Neuronal stem cell (in vitro differentiated cells): ENCODE results near the gene COTL1.
A peak's percentile ranks its signal among the peaks of the same experiment; 100 is the strongest.
"Not testable (repeated sequence)": the region's sequence is repeated elsewhere in the genome, so short reads cannot be mapped to it uniquely, and the experiment has no call there.

Source experiments
- DNase-seq: peaks from one replicate; pipeline ENCODE4 v3.0.0-alpha.2; 2013; ENCODE audit warnings: low spot score
- H2AFZ ChIP-seq: one replicate; pipeline ENCODE4 v1.6.1; 2013; ENCODE audit warnings: mild to moderate bottlenecking, low read length, inconsistent platforms
- H2AK5ac ChIP-seq: 2 replicates; pipeline ENCODE4 v1.6.1; 2013; ENCODE audit warnings: low read depth, mild to moderate bottlenecking, inconsistent platforms, low read length, moderate library complexity, mixed read lengths
- H2BK120ac ChIP-seq: 2 replicates; pipeline ENCODE4 v1.6.1; 2013; ENCODE audit warnings: low read depth, mild to moderate bottlenecking, inconsistent platforms, low read length, moderate library complexity, mixed read lengths
- H2BK12ac ChIP-seq: one replicate; pipeline ENCODE4 v1.6.1; 2013; ENCODE audit warnings: low read length, inconsistent platforms
- H2BK15ac ChIP-seq: 2 replicates; pipeline ENCODE4 v1.6.1; 2013; ENCODE audit warnings: mild to moderate bottlenecking, low read length, inconsistent platforms, mixed read lengths
- H2BK5ac ChIP-seq: one replicate; pipeline ENCODE4 v1.6.1; 2013; ENCODE audit warnings: inconsistent platforms, mild to moderate bottlenecking, low read length, moderate library complexity
- H3K14ac ChIP-seq: one replicate; pipeline ENCODE4 v1.6.1; 2013; ENCODE audit warnings: low read length, inconsistent platforms
- H3K18ac ChIP-seq: 2 replicates; pipeline ENCODE4 v1.6.1; 2013; ENCODE audit warnings: low read length, inconsistent platforms
- H3K23ac ChIP-seq: 2 replicates; pipeline ENCODE4 v1.6.1; 2013; ENCODE audit warnings: low read depth, mild to moderate bottlenecking, mixed read lengths, low read length, inconsistent platforms; ENCODE audit not compliant: poor library complexity
- H3K27ac ChIP-seq: replicated peaks from 3 replicates; pipeline ENCODE4 v1.5.1; 2013; ENCODE audit warnings: low read length, inconsistent platforms
- H3K27me3 ChIP-seq, 3 experiments: 2 replicates each; pipeline ENCODE4 v1.6.1; 2013; ENCODE audit warnings: low read length in 3 of 3, mild to moderate bottlenecking in 2 of 3, inconsistent platforms in 1 of 3, low read depth in 1 of 3, mixed read lengths in 1 of 3, moderate library complexity in 1 of 3; ENCODE audit not compliant: control insufficient read depth in 3 of 3, insufficient read depth in 3 of 3
- H3K36me3 ChIP-seq, 2 donors: replicated peaks in 1 of 2; 2 replicates each; pipeline ENCODE4 v1.6.1; 2013; ENCODE audit warnings: low read length in 2 of 2; ENCODE audit not compliant: control insufficient read depth in 2 of 2, insufficient read depth in 2 of 2
- H3K4ac ChIP-seq: 2 replicates; pipeline ENCODE4 v1.6.1; 2013; ENCODE audit warnings: inconsistent platforms, mild to moderate bottlenecking, low read length, moderate library complexity
- H3K4me1 ChIP-seq, 2 donors: 1 replicate in 1 of 2; 2 replicates in 1 of 2; pipeline ENCODE4 v1.6.1; 2013; ENCODE audit warnings: low read length in 2 of 2, low read depth in 1 of 2; ENCODE audit not compliant: control insufficient read depth in 2 of 2, insufficient read depth in 1 of 2
- H3K4me2 ChIP-seq: one replicate; pipeline ENCODE4 v1.6.1; 2013; ENCODE audit warnings: mild to moderate bottlenecking, low read length, inconsistent platforms; ENCODE audit not compliant: insufficient read depth, poor library complexity, severe bottlenecking
- H3K4me3 ChIP-seq, 2 donors: 2 replicates each; pipeline ENCODE4 v1.5.1; 2013; ENCODE audit warnings: low read length in 2 of 2, mild to moderate bottlenecking in 2 of 2, inconsistent platforms in 1 of 2, moderate library complexity in 1 of 2
- H3K79me1 ChIP-seq: one replicate; pipeline ENCODE4 v1.6.1; 2013; ENCODE audit warnings: low read depth, mild to moderate bottlenecking, inconsistent platforms, low read length, moderate library complexity
- H3K9ac ChIP-seq: one replicate; pipeline ENCODE4 v1.6.1; 2013; ENCODE audit warnings: mild to moderate bottlenecking, low read depth, low read length, inconsistent platforms; ENCODE audit not compliant: poor library complexity
- H3K9me3 ChIP-seq, 2 donors: replicated peaks in 1 of 2; 2 replicates each; pipeline versions ENCODE3 to v1.6.1; 2013; ENCODE audit warnings: low read length in 2 of 2, mild to moderate bottlenecking in 2 of 2, inconsistent platforms in 1 of 2, low read depth in 1 of 2, mixed read lengths in 1 of 2, moderate library complexity in 1 of 2; ENCODE audit not compliant: control insufficient read depth in 2 of 2, insufficient read depth in 1 of 2
- H4K8ac ChIP-seq: one replicate; pipeline ENCODE4 v1.6.1; 2013; ENCODE audit warnings: low read depth, mild to moderate bottlenecking, inconsistent platforms, low read length, moderate library complexity
- H4K91ac ChIP-seq: one replicate; pipeline ENCODE4 v1.6.1; 2013; ENCODE audit warnings: low read length, low read depth, mild to moderate bottlenecking, inconsistent platforms; ENCODE audit not compliant: poor library complexity
- WGBS, 2 donors: extraction: QIAGEN DNeasy Blood & Tissue Kit; methylation state at CpG; one replicate each; pipeline ENCODE4 v1.1.7; 2013; ENCODE audit warnings: missing lambda C conversion rate in 2 of 2, mixed read lengths in 1 of 2; ENCODE audit not compliant: insufficient read length in 2 of 2, insufficient replicate concordance in 1 of 2; ENCODE audit errors: extremely low coverage in 2 of 2; 5-methylcytosine and 5-hydroxymethylcytosine counted together

COTL1 gene

GRCh38 chr16:84526794-84527531 lies 90.9 kb downstream of the COTL1 start:
- H3K4me3 ChIP-seq: no peak overlapping the region
- H3K9ac ChIP-seq: peak overlapping the region; percentile 53
- no peaks in the 10 kb centered on the region for H3K79me1 ChIP-seq
- H4K8ac ChIP-seq: no peak overlapping the region
- H2BK12ac ChIP-seq: no peak overlapping the region
- H3K36me3 ChIP-seq: no peaks in the 10 kb centered on the region
- no CpG with 5 or more reads among the region's 29 CpGs for WGBS, 2 donors
- peak overlapping the region; percentile 93 for H3K18ac ChIP-seq
- H3K27me3 ChIP-seq: no peaks in the 10 kb centered on the region
- no peak overlapping the region for H2BK15ac ChIP-seq
- H3K14ac ChIP-seq: no peak overlapping the region
- peak overlapping the region; percentile 30 for H2BK120ac ChIP-seq
- H3K4ac ChIP-seq: no peak overlapping the region
- peak overlapping the region; percentile 75 for H3K27ac ChIP-seq
- H2BK5ac ChIP-seq: peak overlapping the region; percentile 68
- no peak overlapping the region for H3K4me2 ChIP-seq
- peaks cover 16 to 24% of the 10 kb centered on the region in 2 donors for H3K4me1 ChIP-seq
- peak overlapping the region; percentile 84 for H2AFZ ChIP-seq
- peak overlapping the region; percentile 29 for H2AK5ac ChIP-seq
- H3K23ac ChIP-seq: no peak overlapping the region
- H4K91ac ChIP-seq: peak overlapping the region; percentile 44
- peak; percentile 44 for DNase-seq
- peaks cover 16 to 18% of the 10 kb centered on the region in 2 donors for H3K9me3 ChIP-seq

- not testable (repeated sequence) for DNase-seq, H2AFZ ChIP-seq, H3K9ac ChIP-seq, H3K23ac ChIP-seq, H3K4me3 ChIP-seq, H3K79me1 ChIP-seq, H3K36me3 ChIP-seq, H4K8ac ChIP-seq, H3K4ac ChIP-seq, H3K14ac ChIP-seq, H3K27me3 ChIP-seq, H3K4me2 ChIP-seq
- Histone ChIP-seq H2BK15ac (peak overlapping the region; percentile 90), H3K4me1 (peaks cover 9 to 21% of the 10 kb centered on the region in 2 donors), H3K27ac (peak overlapping the region; percentile 34), H4K91ac (peak overlapping the region; percentile 56), H2AK5ac (peak overlapping the region; percentile 98), H2BK12ac (peak overlapping the region; percentile 98), H2BK5ac (peak overlapping the region; percentile 69), H3K18ac (peak overlapping the region; percentile 96), H2BK120ac (peak overlapping the region; percentile 56), H3K9me3 (peaks cover 12% of the 10 kb centered on the region in 2 donors)
- WGBS, 2 donors: no CpG with 5 or more reads among the region's 21 CpGs
Observed at GRCh38 chr16:84524941-84525581, 92.8 kb downstream of the COTL1 start.

GRCh38 chr16:84524346-84524920 lies 93.4 kb downstream of the COTL1 start:
- Histone ChIP-seq H3K27me3 (no peaks in the 10 kb centered on the region), H3K79me1 (no peaks in the 10 kb centered on the region), H2BK5ac (peak overlapping the region; percentile 54), H2BK120ac (peak overlapping the region; percentile 14), H3K14ac (peak overlapping the region; percentile 32), H3K23ac (peak overlapping the region; percentile 82), H3K4me3 (peak overlapping the region in 1 of 2 donors; percentile 12), H3K36me3 (no peaks in the 10 kb centered on the region), H3K27ac (no peak overlapping the region), H3K18ac (peak overlapping the region; percentile 96), H3K4ac (peak overlapping the region; percentile 54), H4K8ac (no peak overlapping the region), H2BK15ac (peak overlapping the region; percentile 90), H3K9me3 (peaks cover 6% of the 10 kb centered on the region in 2 donors), H3K4me1 (peaks cover 9 to 21% of the 10 kb centered on the region in 2 donors), H2BK12ac (peak overlapping the region; percentile 51), H2AK5ac (peak overlapping the region; percentile 98), H2AFZ (no peak overlapping the region), H3K9ac (peak overlapping the region; percentile 25), H3K4me2 (no peak overlapping the region), H4K91ac (peak overlapping the region; percentile 41)
- WGBS, 2 donors: no CpG with 5 or more reads among the region's 14 CpGs
- DNase-seq: no peak

GRCh38 chr16:84521497-84521770 lies 96.4 kb downstream of the COTL1 start:
- H3K23ac ChIP-seq: no peak overlapping the region
- no peaks in the 10 kb centered on the region for H3K9me3 ChIP-seq
- WGBS, 2 donors: no CpG with 5 or more reads among the region's 4 CpGs
- H3K14ac ChIP-seq: no peak overlapping the region
- no peak overlapping the region for H2BK15ac ChIP-seq
- H3K4ac ChIP-seq: no peak overlapping the region
- H3K9ac ChIP-seq: no peak overlapping the region
- peaks cover 2 to 16% of the 10 kb centered on the region in 2 donors for H3K4me1 ChIP-seq
- H3K36me3 ChIP-seq: no peaks in the 10 kb centered on the region
- H2AK5ac ChIP-seq: no peak overlapping the region
- H2AFZ ChIP-seq: no peak overlapping the region
- no peak overlapping the region for H3K18ac ChIP-seq
- no peaks in the 10 kb centered on the region for H3K27me3 ChIP-seq
- H3K4me3 ChIP-seq: no peak overlapping the region
- no peaks in the 10 kb centered on the region for H3K79me1 ChIP-seq
- H4K91ac ChIP-seq: no peak overlapping the region
- peak overlapping the region; percentile 0 for H2BK5ac ChIP-seq
- DNase-seq: no peak
- no peak overlapping the region for H2BK120ac ChIP-seq
- no peak overlapping the region for H4K8ac ChIP-seq
- no peak overlapping the region for H3K27ac ChIP-seq
- H2BK12ac ChIP-seq: no peak overlapping the region
- no peak overlapping the region for H3K4me2 ChIP-seq
